A549 (cell line): ENCODE measurements around the gene CPAMD8. TPM values are rescaled to one million over a fixed set of nuclear protein-coding genes. Genes with fewer than 3 reads are reported as not detected.

ENCODE experiments used
- ATAC-seq, 2 experiments: fragments of 200-7000 bp in 1 of 2; fragments of >200 bp in 1 of 2; cut with Nextera tagmentation in 1 of 2; cut with Tn5 transposase in 1 of 2; 3 replicates each; pipeline versions ENCODE4 v1.8.0 to v1.9.1; 2018 to 2020; ENCODE audit warnings: mild to moderate bottlenecking in 1 of 2, moderate library complexity in 1 of 2
- CTCF ChIA-PET: fragments of 300-600 bp; sonication (Branson Sonifier 250); formaldehyde crosslinking; extraction: SDS; loops from one replicate; lab custom pipeline; 2021; ENCODE audit warnings: antibody characterized with exemption, inconsistent platforms; lab: Yijun Ruan, JAX
- POLR2A ChIA-PET: fragments of 350-600 bp; formaldehyde crosslinking; extraction: SDS; loops from one replicate; lab custom pipeline; 2021; ENCODE audit warnings: antibody characterized with exemption, inconsistent platforms; lab: Yijun Ruan, JAX
- DNase-seq, 2 experiments: peaks; one replicate each; pipeline versions ENCODE4 v3.0.0 to v3.0.0-alpha.2; 2011 to 2016; ENCODE audit warnings: low read depth in 1 of 2, low spot score in 1 of 2
- FAIRE-seq: peaks from 2 replicates; lab custom pipeline; 2011; peaks lifted over from hg19 to GRCh38; lab: Jason Lieb, UNC
- H3K27ac ChIP-seq, 2 experiments: fragments of >200 bp; sonication (Bioruptor Twin); formaldehyde crosslinking; 3 replicates each; pipeline ENCODE4 v1.5.1; 2016 to 2017
- H3K4me1 ChIP-seq: fragments of >200 bp; sonication (Bioruptor Twin); formaldehyde crosslinking; 3 replicates; pipeline ENCODE4 v1.6.1; 2016
- H3K4me2 ChIP-seq: fragments of >200 bp; sonication (Bioruptor Twin); formaldehyde crosslinking; 3 replicates; pipeline ENCODE4 v1.6.1; 2016
- H3K4me3 ChIP-seq: fragments of >200 bp; sonication (Bioruptor Twin); formaldehyde crosslinking; 3 replicates; pipeline ENCODE4 v1.5.1; 2016
- H3K9me3 ChIP-seq: fragments of >200 bp; sonication (Bioruptor Twin); formaldehyde crosslinking; 3 replicates; pipeline ENCODE4 v1.6.1; 2016
- BCL3 ChIP-seq: fragments of >200 bp; sonication (Bioruptor Twin); formaldehyde crosslinking; IDR thresholded peaks from 3 replicates; pipeline ENCODE4 v1.6.1; 2016
- BHLHE40 ChIP-seq: IDR thresholded peaks from 2 replicates; pipeline ENCODE4 v1.6.1; 2012; ENCODE audit warnings: low read depth, low read length, inconsistent platforms
- CBX8 ChIP-seq: fragments of 200-600 bp; sonication (generic); IDR thresholded peaks from 2 replicates; pipeline ENCODE4 v1.6.1; 2016
- CHD2 ChIP-seq: fragments of 150-350 bp; IDR thresholded peaks from 2 replicates; pipeline ENCODE4 v1.6.1; 2014; ENCODE audit warnings: low read length; ENCODE audit not compliant: partially characterized antibody
- CTCF ChIP-seq: fragments of >200 bp; sonication (Bioruptor Twin); formaldehyde crosslinking; IDR thresholded peaks from 3 replicates; pipeline ENCODE4 v1.5.1; 2016
- ELK1 ChIP-seq: fragments of 150-350 bp; IDR thresholded peaks from 2 replicates; pipeline ENCODE4 v1.6.1; 2014; ENCODE audit warnings: low read depth, mild to moderate bottlenecking, low read length
- ESRRA ChIP-seq: fragments of 150-350 bp; IDR thresholded peaks from 2 replicates; pipeline ENCODE4 v1.6.1; 2014; ENCODE audit warnings: mild to moderate bottlenecking, low read length, borderline replicate concordance
- FOSB ChIP-seq: fragments of 250-450 bp; sonication (Bioruptor Pico); IDR thresholded peaks from 2 replicates; pipeline ENCODE4 v1.5.0; 2020; ENCODE audit warnings: mild to moderate bottlenecking, moderate library complexity
- FOSL2 ChIP-seq, 2 experiments: fragments of 450-650 bp in 1 of 2; fragments of >200 bp in 1 of 2; sonication (Bioruptor Twin) in 1 of 2; formaldehyde crosslinking; IDR thresholded peaks; 2 replicates each; pipeline versions ENCODE4 v1.5.0 to v1.6.1; 2016 to 2020; ENCODE audit warnings: mild to moderate bottlenecking in 1 of 2, moderate library complexity in 1 of 2
- HMGXB4 ChIP-seq: fragments of 250-450 bp; sonication (Bioruptor Pico); IDR thresholded peaks from 2 replicates; pipeline ENCODE4 v1.5.0; 2021; ENCODE audit warnings: mild to moderate bottlenecking, moderate library complexity, borderline replicate concordance
- HOXA7 ChIP-seq: fragments of 250-450 bp; sonication (Bioruptor Pico); IDR thresholded peaks from 2 replicates; pipeline ENCODE4 v1.5.0; 2020; ENCODE audit warnings: mild to moderate bottlenecking, moderate library complexity
- JUN ChIP-seq, 2 experiments: fragments of >200 bp; sonication (Bioruptor Twin); formaldehyde crosslinking; IDR thresholded peaks; 2 replicates in 1 of 2; 3 replicates in 1 of 2; pipeline ENCODE4 v1.6.1; 2016 to 2017
- KDM1A ChIP-seq: fragments of 200-600 bp; sonication (generic); IDR thresholded peaks from 2 replicates; pipeline ENCODE4 v1.6.1; 2016; ENCODE audit warnings: low read depth, mild to moderate bottlenecking
- MAFK ChIP-seq: fragments of 450-650 bp; IDR thresholded peaks from 2 replicates; pipeline ENCODE4 v1.6.1; 2014; ENCODE audit not compliant: partially characterized antibody
- MYC ChIP-seq: IDR thresholded peaks from 2 replicates; pipeline ENCODE4 v1.6.1; 2012; ENCODE audit warnings: mild to moderate bottlenecking, inconsistent platforms, low read length, improper control_type of control experiment, borderline replicate concordance
- NFE2L2 ChIP-seq: fragments of 150-350 bp; conservative IDR thresholded peaks from 2 replicates; pipeline ENCODE4 v1.6.1; 2014; ENCODE audit warnings: low read length
- PBX3 ChIP-seq: IDR thresholded peaks from 2 replicates; pipeline ENCODE4 v1.6.1; 2012
- POLR2AphosphoS2 ChIP-seq: conservative IDR thresholded peaks from 2 replicates; pipeline ENCODE4 v1.6.1; 2012; ENCODE audit warnings: low read length, improper control_type of control experiment, inconsistent platforms
- RNF2 ChIP-seq: fragments of 200-600 bp; sonication (generic); IDR thresholded peaks from 2 replicates; pipeline ENCODE4 v1.6.1; 2016; ENCODE audit warnings: low read depth, mild to moderate bottlenecking, antibody characterized with exemption, moderate library complexity, borderline replicate concordance
- SREBF2 ChIP-seq: fragments of 450-650 bp; IDR thresholded peaks from 2 replicates; pipeline ENCODE4 v1.6.1; 2014; ENCODE audit warnings: mild to moderate bottlenecking, moderate library complexity
- TFCP2L1 ChIP-seq: fragments of 250-450 bp; sonication (Bioruptor Pico); IDR thresholded peaks from 2 replicates; pipeline ENCODE4 v1.5.0; 2021; ENCODE audit warnings: mild to moderate bottlenecking
- ZC3H11A ChIP-seq: fragments of 450-650 bp; IDR thresholded peaks from 2 replicates; pipeline ENCODE4 v1.6.1; 2014; ENCODE audit warnings: antibody characterized with exemption, mild to moderate bottlenecking
- ZFP36 ChIP-seq: fragments of 450-650 bp; IDR thresholded peaks from 2 replicates; pipeline ENCODE4 v1.6.1; 2014; ENCODE audit warnings: borderline replicate concordance; ENCODE audit not compliant: partially characterized antibody
- WGBS: methylation state at CpG from one replicate; pipeline ENCODE4 v1.1.6; 2017; ENCODE audit errors: missing lambda C conversion rate; 5-methylcytosine and 5-hydroxymethylcytosine counted together
- polyA plus RNA-seq, 4 experiments: library from polyadenylated mRNA; depleted of rRNA in 3 of 4; stranded (reverse); fragments of >200 nt; fragmentation: RNase III in 1 of 4; extraction: RNeasy Plus Mini Kit Qiagen cat#74134 plus additional on column Dnase treatment in 1 of 4; gene quantifications; 2 replicates in 3 of 4; 3 replicates in 1 of 4; pipeline ENCODE4 v1.2.3, GENCODE V29; 2011 to 2017

Gene CPAMD8
- polyA plus RNA-seq, 2 of the 4 experiments (the other 2 are of a cell fraction): 0.03 TPM; not detected in 1

- DNase-seq (no peak), FAIRE-seq (no peak), ATAC-seq (no peak)
- 87% methylated on average over 10 of the region's 11 CpGs for WGBS
- Histone ChIP-seq H3K4me1 (no peaks in the 10 kb centered on the region), H3K4me2 (no peak overlapping the region), H3K27ac (no peak overlapping the region), H3K4me3 (no peak overlapping the region), H3K9me3 (no peaks in the 10 kb centered on the region; the same call in 2 of the 3 replicates)
- ChIA-PET CTCF (no interaction called here), POLR2A (no interaction called here)
- no peak for TF ChIP-seq POLR2AphosphoS2
- no peak for TF ChIP-seq ELK1
- TF ChIP-seq RNF2: no peak
- no peak for TF ChIP-seq HOXA7
- no peak for TF ChIP-seq ZFP36
- TF ChIP-seq MAFK: no peak
- TF ChIP-seq CBX8: no peak
- no peak for TF ChIP-seq HMGXB4 (CRISPR knock-in tag)
- no peak for TF ChIP-seq BCL3
- no peak for TF ChIP-seq FOSL2 (IDR thresholded peaks at IDR 0.05)
- no peak for TF ChIP-seq FOSL2 (CRISPR knock-in tag; IDR thresholded peaks at IDR 0.05)
- TF ChIP-seq KDM1A: no peak
These were observed 81.3 kb downstream of the CPAMD8 start for GRCh38 chr19:16945364-16945714.

GRCh38 chr19:16944626-16945363 lies 81.8 kb downstream of the CPAMD8 start:
- FAIRE-seq: no peak
- Histone ChIP-seq H3K9me3 (no peaks in the 10 kb centered on the region; the same call in 2 of the 3 replicates), H3K4me2 (no peak overlapping the region), H3K4me3 (no peak overlapping the region), H3K27ac (no peak overlapping the region), H3K4me1 (no peaks in the 10 kb centered on the region)
- POLR2A ChIA-PET: no interaction called here
- 72% methylated on average over 10 of the region's 14 CpGs for WGBS
- peak; percentile 72 for TF ChIP-seq NFE2L2
- TF ChIP-seq ZC3H11A: no peak
- peak; percentile 63 for TF ChIP-seq MAFK
- no peak for TF ChIP-seq ZFP36
- TF ChIP-seq, all 56 proteins: peak for 2
- ATAC-seq (no peak), DNase-seq (no peak)
- CTCF ChIA-PET: interaction anchor here (0.6 kb wide), 1 partner anchor 173 kb away, joined by 3 read pairs; no protein-coding TSS in a partner anchor

GRCh38 chr19:16943942-16944625 lies 82.5 kb downstream of the CPAMD8 start:
- Histone ChIP-seq H3K4me3 (no peak overlapping the region), H3K4me2 (no peak overlapping the region), H3K27ac (no peak overlapping the region), H3K4me1 (no peaks in the 10 kb centered on the region), H3K9me3 (no peaks in the 10 kb centered on the region)
- DNase-seq (no peak), ATAC-seq (no peak), FAIRE-seq (no peak)
- ChIA-PET POLR2A (no interaction called here), CTCF (interaction anchor here (0.6 kb wide), 1 partner anchor 172 kb away, joined by 3 read pairs; no protein-coding TSS in a partner anchor)
- 85% methylated on average over 9 of the region's 13 CpGs for WGBS
- TF ChIP-seq CHD2: no peak
- TF ChIP-seq BHLHE40: no peak
- TF ChIP-seq HOXA7: no peak
- no peak for TF ChIP-seq JUN (IDR thresholded peaks at IDR 0.05)
- TF ChIP-seq ESRRA: no peak
- TF ChIP-seq ZFP36: no peak
- no peak for TF ChIP-seq FOSB (CRISPR knock-in tag)
- no peak for TF ChIP-seq CTCF
- TF ChIP-seq PBX3: no peak
- no peak for TF ChIP-seq SREBF2
- no peak for TF ChIP-seq MYC
- no peak for TF ChIP-seq RNF2
- TF ChIP-seq ELK1: no peak
- TF ChIP-seq TFCP2L1: no peak
